Liver (tissue), 3 donors: ENCODE measurements around the gene MARS1.

ENCODE experiments used
- FOXA1 ChIP-seq: IDR thresholded peaks from 2 replicates; pipeline ENCODE4 v1.6.1; 2016; ENCODE audit warnings: antibody characterized with exemption
- GABPA ChIP-seq, 2 donors: IDR thresholded peaks in 1 of 2; conservative IDR thresholded peaks in 1 of 2; 2 replicates each; pipeline ENCODE4 v1.6.1; 2016; ENCODE audit warnings: antibody characterized with exemption in 2 of 2, mild to moderate bottlenecking in 1 of 2, moderate library complexity in 1 of 2
- JUND ChIP-seq, 2 donors: IDR thresholded peaks; 2 replicates each; pipeline ENCODE4 v1.6.1; 2016; ENCODE audit warnings: antibody characterized with exemption in 2 of 2
- NR2F2 ChIP-seq: IDR thresholded peaks from 2 replicates; pipeline ENCODE4 v1.6.1; 2016; ENCODE audit warnings: antibody characterized with exemption
- RAD21 ChIP-seq, 2 donors: IDR thresholded peaks; 2 replicates each; pipeline ENCODE4 v1.6.1; 2016; ENCODE audit warnings: antibody characterized with exemption in 2 of 2, mild to moderate bottlenecking in 2 of 2
- RXRA ChIP-seq, 2 donors: IDR thresholded peaks; 2 replicates each; pipeline ENCODE4 v1.6.1; 2017 to 2018; ENCODE audit warnings: antibody characterized with exemption in 2 of 2, mild to moderate bottlenecking in 1 of 2
- SP1 ChIP-seq: IDR thresholded peaks from 2 replicates; pipeline ENCODE4 v1.6.1; 2018; ENCODE audit warnings: antibody characterized with exemption, mild to moderate bottlenecking
- TAF1 ChIP-seq: conservative IDR thresholded peaks from 2 replicates; pipeline ENCODE4 v1.6.1; 2016; ENCODE audit warnings: antibody characterized with exemption, mild to moderate bottlenecking
- YY1 ChIP-seq: IDR thresholded peaks from 2 replicates; pipeline ENCODE4 v1.6.1; 2016; ENCODE audit warnings: antibody characterized with exemption, mild to moderate bottlenecking
- TF ChIP-seq, protein P1 (sequence below): IDR thresholded peaks from 2 replicates; pipeline ENCODE4 v1.6.1; 2016; ENCODE audit warnings: antibody characterized with exemption
- TF ChIP-seq, protein P2 (sequence below): fragments of 150-350 bp; IDR thresholded peaks from 2 replicates; pipeline ENCODE4 v1.5.1; 2017; ENCODE audit warnings: improper control_type of control experiment, low read depth, low read length; ENCODE audit not compliant: missing input control
- TF ChIP-seq, protein P3 (sequence below): IDR thresholded peaks from 2 replicates; pipeline ENCODE4 v1.6.1; 2016; ENCODE audit warnings: antibody characterized with exemption, mild to moderate bottlenecking
- TF ChIP-seq, protein P4 (sequence below): IDR thresholded peaks from 2 replicates; pipeline ENCODE4 v1.6.1; 2016; ENCODE audit warnings: antibody characterized with exemption
- donor health status: healthy.
- donor health status: healthy.

DNA sequence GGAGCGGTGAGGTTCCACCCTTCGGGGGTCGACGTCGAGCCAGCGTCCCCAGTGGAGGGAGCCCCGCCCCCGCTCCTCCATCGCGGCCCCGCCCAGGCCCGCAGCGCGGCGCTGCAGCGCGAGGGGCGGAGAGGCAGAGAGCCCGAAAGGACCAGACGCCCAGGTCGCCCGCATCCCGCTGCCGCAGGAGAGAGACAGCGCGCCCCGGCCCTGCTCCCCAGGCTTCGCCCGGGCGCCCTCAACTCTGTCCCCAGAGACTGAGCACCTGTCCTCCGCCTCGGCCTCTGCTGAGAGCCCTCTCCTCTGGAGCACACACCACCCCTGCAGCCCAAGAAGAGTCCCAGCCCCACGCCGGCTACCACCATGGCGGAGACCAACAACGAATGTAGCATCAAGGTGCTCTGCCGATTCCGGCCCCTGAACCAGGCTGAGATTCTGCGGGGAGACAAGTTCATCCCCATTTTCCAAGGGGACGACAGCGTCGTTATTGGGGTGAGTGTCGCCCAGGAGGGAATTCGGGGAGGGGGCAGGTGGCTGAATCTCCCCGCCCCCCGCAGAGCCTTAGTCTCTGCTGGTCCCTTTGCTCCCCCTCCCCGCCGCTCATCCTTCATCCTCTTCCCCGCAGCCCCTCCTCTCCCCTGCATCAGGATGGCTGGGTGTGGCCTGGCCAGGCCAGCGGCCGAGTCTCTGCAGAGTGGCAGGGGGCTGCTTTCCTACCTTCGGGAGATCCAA, 62.2 kb downstream of the MARS1 start, which contains the start of gene KIF5A:
- TF ChIP-seq, protein P1, sequence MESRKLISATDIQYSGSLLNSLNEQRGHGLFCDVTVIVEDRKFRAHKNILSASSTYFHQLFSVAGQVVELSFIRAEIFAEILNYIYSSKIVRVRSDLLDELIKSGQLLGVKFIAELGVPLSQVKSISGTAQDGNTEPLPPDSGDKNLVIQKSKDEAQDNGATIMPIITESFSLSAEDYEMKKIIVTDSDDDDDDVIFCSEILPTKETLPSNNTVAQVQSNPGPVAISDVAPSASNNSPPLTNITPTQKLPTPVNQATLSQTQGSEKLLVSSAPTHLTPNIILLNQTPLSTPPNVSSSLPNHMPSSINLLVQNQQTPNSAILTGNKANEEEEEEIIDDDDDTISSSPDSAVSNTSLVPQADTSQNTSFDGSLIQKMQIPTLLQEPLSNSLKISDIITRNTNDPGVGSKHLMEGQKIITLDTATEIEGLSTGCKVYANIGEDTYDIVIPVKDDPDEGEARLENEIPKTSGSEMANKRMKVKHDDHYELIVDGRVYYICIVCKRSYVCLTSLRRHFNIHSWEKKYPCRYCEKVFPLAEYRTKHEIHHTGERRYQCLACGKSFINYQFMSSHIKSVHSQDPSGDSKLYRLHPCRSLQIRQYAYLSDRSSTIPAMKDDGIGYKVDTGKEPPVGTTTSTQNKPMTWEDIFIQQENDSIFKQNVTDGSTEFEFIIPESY, result no peak
- TF ChIP-seq, protein P2, sequence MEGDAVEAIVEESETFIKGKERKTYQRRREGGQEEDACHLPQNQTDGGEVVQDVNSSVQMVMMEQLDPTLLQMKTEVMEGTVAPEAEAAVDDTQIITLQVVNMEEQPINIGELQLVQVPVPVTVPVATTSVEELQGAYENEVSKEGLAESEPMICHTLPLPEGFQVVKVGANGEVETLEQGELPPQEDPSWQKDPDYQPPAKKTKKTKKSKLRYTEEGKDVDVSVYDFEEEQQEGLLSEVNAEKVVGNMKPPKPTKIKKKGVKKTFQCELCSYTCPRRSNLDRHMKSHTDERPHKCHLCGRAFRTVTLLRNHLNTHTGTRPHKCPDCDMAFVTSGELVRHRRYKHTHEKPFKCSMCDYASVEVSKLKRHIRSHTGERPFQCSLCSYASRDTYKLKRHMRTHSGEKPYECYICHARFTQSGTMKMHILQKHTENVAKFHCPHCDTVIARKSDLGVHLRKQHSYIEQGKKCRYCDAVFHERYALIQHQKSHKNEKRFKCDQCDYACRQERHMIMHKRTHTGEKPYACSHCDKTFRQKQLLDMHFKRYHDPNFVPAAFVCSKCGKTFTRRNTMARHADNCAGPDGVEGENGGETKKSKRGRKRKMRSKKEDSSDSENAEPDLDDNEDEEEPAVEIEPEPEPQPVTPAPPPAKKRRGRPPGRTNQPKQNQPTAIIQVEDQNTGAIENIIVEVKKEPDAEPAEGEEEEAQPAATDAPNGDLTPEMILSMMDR, result no peak
- TF ChIP-seq GABPA (IDR thresholded peaks at IDR 0.05 in 1 of 2, conservative IDR thresholded peaks at IDR 0.05 in 1 of 2) (no peak), RAD21 (IDR thresholded peaks at IDR 0.05) (no peak), YY1 (no peak), FOXA1 (no peak), TAF1 (no peak), NR2F2 (no peak), JUND (IDR thresholded peaks at IDR 0.05) (no peak), SP1 (no peak), RXRA (IDR thresholded peaks at IDR 0.05) (no peak)
- TF ChIP-seq, protein P3, sequence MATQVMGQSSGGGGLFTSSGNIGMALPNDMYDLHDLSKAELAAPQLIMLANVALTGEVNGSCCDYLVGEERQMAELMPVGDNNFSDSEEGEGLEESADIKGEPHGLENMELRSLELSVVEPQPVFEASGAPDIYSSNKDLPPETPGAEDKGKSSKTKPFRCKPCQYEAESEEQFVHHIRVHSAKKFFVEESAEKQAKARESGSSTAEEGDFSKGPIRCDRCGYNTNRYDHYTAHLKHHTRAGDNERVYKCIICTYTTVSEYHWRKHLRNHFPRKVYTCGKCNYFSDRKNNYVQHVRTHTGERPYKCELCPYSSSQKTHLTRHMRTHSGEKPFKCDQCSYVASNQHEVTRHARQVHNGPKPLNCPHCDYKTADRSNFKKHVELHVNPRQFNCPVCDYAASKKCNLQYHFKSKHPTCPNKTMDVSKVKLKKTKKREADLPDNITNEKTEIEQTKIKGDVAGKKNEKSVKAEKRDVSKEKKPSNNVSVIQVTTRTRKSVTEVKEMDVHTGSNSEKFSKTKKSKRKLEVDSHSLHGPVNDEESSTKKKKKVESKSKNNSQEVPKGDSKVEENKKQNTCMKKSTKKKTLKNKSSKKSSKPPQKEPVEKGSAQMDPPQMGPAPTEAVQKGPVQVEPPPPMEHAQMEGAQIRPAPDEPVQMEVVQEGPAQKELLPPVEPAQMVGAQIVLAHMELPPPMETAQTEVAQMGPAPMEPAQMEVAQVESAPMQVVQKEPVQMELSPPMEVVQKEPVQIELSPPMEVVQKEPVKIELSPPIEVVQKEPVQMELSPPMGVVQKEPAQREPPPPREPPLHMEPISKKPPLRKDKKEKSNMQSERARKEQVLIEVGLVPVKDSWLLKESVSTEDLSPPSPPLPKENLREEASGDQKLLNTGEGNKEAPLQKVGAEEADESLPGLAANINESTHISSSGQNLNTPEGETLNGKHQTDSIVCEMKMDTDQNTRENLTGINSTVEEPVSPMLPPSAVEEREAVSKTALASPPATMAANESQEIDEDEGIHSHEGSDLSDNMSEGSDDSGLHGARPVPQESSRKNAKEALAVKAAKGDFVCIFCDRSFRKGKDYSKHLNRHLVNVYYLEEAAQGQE, result no peak
- TF ChIP-seq, protein P4, sequence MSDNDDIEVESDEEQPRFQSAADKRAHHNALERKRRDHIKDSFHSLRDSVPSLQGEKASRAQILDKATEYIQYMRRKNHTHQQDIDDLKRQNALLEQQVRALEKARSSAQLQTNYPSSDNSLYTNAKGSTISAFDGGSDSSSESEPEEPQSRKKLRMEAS, result no peak
